ENCODE measurements around the gene MCU. TPM values are rescaled to one million over a fixed set of nuclear protein-coding genes. Genes with fewer than 3 reads are reported as not detected.

The MCU gene
- total and polyA plus RNA-seq, 2 of the 8 experiments (the other 6 are each of a cell fraction or from before 2014, with no cell fraction given), result 51.6 to 62.2 TPM

- Histone ChIP-seq H3K9me3 (ENCODE audit: insufficient read depth in 2 of 2, low read depth in 1 of 2, low read length in 1 of 2) (no peaks in the 10 kb centered on the region), H4K8ac (ENCODE audit: extremely low read depth, insufficient read depth, low read length) (no peak overlapping the region), H3K23ac (ENCODE audit: insufficient read length) (no peak overlapping the region), H3K9ac (replicated peaks in 1 of 4; ENCODE audit: extremely low read depth in 1 of 4, low read depth in 3 of 4, low read length in 3 of 4) (no peak overlapping the region), H2BK15ac (ENCODE audit: low read length) (no peak overlapping the region), H4K91ac (replicated peaks; ENCODE audit: insufficient read length, low read length) (no peak overlapping the region), H3K79me2 (ENCODE audit: control insufficient read depth in 1 of 2, insufficient read depth in 2 of 2, low read length in 2 of 2) (peaks cover 8 to 93% of the 10 kb centered on the region in 2 experiments), H4K5ac (ENCODE audit: insufficient read length, low read depth, low read length) (no peak overlapping the region), H3K27ac (ENCODE audit: low read depth, low read length) (no peak overlapping the region), H2BK20ac (ENCODE audit: low read length) (no peak overlapping the region), H3K23me2 (ENCODE audit: low read depth, low read length) (0 out of 2 replicates have a peak, but pooled peaks cover 2% of the 10 kb centered on the region), H2BK12ac (ENCODE audit: low read depth, low read length) (no peak overlapping the region), H2BK5ac (ENCODE audit: low read depth, low read length) (no peak overlapping the region), H2BK120ac (replicated peaks; ENCODE audit: low read depth, low read length) (no peak overlapping the region), H3K4me1 (replicated peaks in 1 of 4; ENCODE audit: control insufficient read depth in 3 of 4, insufficient read depth in 4 of 4, low read length in 3 of 4) (no peaks in the 10 kb centered on the region), H3K4me2 (ENCODE audit: insufficient read depth in 1 of 2, low read depth in 2 of 2, low read length in 2 of 2) (no peak overlapping the region), H3K18ac (ENCODE audit: extremely low read depth, low read length) (no peak overlapping the region), H3K14ac (ENCODE audit: insufficient read length) (no peak overlapping the region), H2AFZ (ENCODE audit: low read length) (no peak overlapping the region), H3K4ac (replicated peaks; ENCODE audit: insufficient read length, low read depth, low read length) (no peak overlapping the region), H3K79me1 (ENCODE audit: low read depth, low read length) (peaks cover 3% of the 10 kb centered on the region; the same call in 1 of the 2 replicates), H4K20me1 (replicated peaks in 1 of 2; ENCODE audit: control insufficient read depth in 1 of 2, insufficient read depth in 2 of 2, low read length in 2 of 2) (peaks cover 2 to 5% of the 10 kb centered on the region in 2 experiments), H2AK5ac (ENCODE audit: low read depth, low read length) (no peak overlapping the region), H3K56ac (replicated peaks; ENCODE audit: insufficient read length, low read depth, low read length) (no peak overlapping the region), H3K36me3 (ENCODE audit: control insufficient read depth in 2 of 4, insufficient read depth in 4 of 4, low read length in 3 of 4) (no peaks in the 10 kb centered on the region), H3K4me3 (ENCODE audit: extremely low read depth in 1 of 4, insufficient read depth in 2 of 4, low read depth in 3 of 4, low read length in 4 of 4) (no peak overlapping the region), H3K27me3 (replicated peaks in 1 of 4; ENCODE audit: control insufficient read depth in 3 of 4, extremely low read depth in 1 of 4, insufficient read depth in 3 of 4, low read length in 3 of 4) (no peaks in the 10 kb centered on the region)
- TF ChIP-seq KDM4A (IDR thresholded peaks at IDR 0.05; ENCODE audit: low read depth, low read length, severe bottlenecking) (no peak), PHF8 (conservative IDR thresholded peaks at IDR 0.05; ENCODE audit: low read depth, low read length) (no peak), TBP (IDR thresholded peaks at IDR 0.05; ENCODE audit: low read depth, low read length) (no peak), CBX5 (IDR thresholded peaks at IDR 0.05; ENCODE audit: low read depth, low read length) (no peak), ATF3 (IDR thresholded peaks at IDR 0.05; ENCODE audit: insufficient read depth, low read depth, low read length) (no peak), HDAC2 (IDR thresholded peaks at IDR 0.05; ENCODE audit: borderline replicate concordance in 1 of 2, low read depth in 2 of 2, low read length in 2 of 2) (no peak), MAFK (IDR thresholded peaks at IDR 0.05; ENCODE audit: low read depth, low read length) (no peak), RXRA (IDR thresholded peaks at IDR 0.05; ENCODE audit: insufficient read depth, low read depth, low read length) (no peak), JUN (IDR thresholded peaks at IDR 0.05; ENCODE audit: low read depth, low read length) (no peak), NRF1 (IDR thresholded peaks at IDR 0.05; ENCODE audit: low read depth, low read length) (no peak), SP1 (IDR thresholded peaks at IDR 0.05; ENCODE audit: low read depth, low read length) (no peak), CHD1 (IDR thresholded peaks at IDR 0.05; ENCODE audit: low read depth, low read length) (no peak)
- CTCF ChIA-PET (ENCODE audit: partially characterized antibody), result interaction anchor here (0.6 to 0.8 kb wide), 2 partner anchors 32 to 672 kb away, joined by 3 read pairs; no protein-coding TSS in a partner anchor
- DNase-seq (ENCODE audit: low read depth in 1 of 2, low spot score in 2 of 2), result no peak
- FAIRE-seq, result no peak
- 95% methylated on average over 2 of the region's 3 CpGs; no CpG with 5 or more reads in 1 of the 2 experiments for whole genome bisulfite sequencing, 2 experiments (ENCODE audit: extremely low coverage in 1 of 2, insufficient coverage in 1 of 2, insufficient read length in 1 of 2, insufficient replicate concordance in 2 of 2, low coverage in 1 of 2, low lambda C conversion rate in 2 of 2, missing lambda C conversion rate in 1 of 2)
- POLR2A ChIA-PET (ENCODE audit: partially characterized antibody), result interaction anchor here (1.6 to 2.4 kb wide), 2 partner anchors 10 to 11 kb away, joined by 6 to 10 read pairs; partner anchors contain the start of gene MCU
These were observed 11.1 kb downstream of the MCU start for GRCh38 chr10:72702868-72703581.
